ENCODE data around the gene DOCK10. TPM values are rescaled to one million over a fixed set of nuclear protein-coding genes. Genes with fewer than 3 reads are reported as not detected.
"Not testable (repeated sequence)": the region's sequence is repeated elsewhere in the genome, so short reads cannot be mapped to it uniquely, and the experiment has no call there.

Gene DOCK10
- total RNA-seq, 1 experiment from 2014 or later: 28.9 TPM

GRCh38 chr2:225055714-225056113 is 13.4 kb upstream of the DOCK10 start:
- H2AFZ ChIP-seq: no peak overlapping the region
- peaks cover 8% of the 10 kb centered on the region; the same call in 1 of the 2 replicates for H3K4me1 ChIP-seq (replicated peaks; ENCODE audit: insufficient read depth)
- intact Hi-C loops (cut with micrococcal nuclease; ENCODE audit: unreplicated experiment): no loop called here
- H3K9me3 ChIP-seq (ENCODE audit: insufficient read depth, low read depth): no peaks in the 10 kb centered on the region
- H4K20me1 ChIP-seq (ENCODE audit: insufficient read depth): no peaks in the 10 kb centered on the region
- H3K4me2 ChIP-seq: no peak overlapping the region
- H3K9me2 ChIP-seq (ENCODE audit: insufficient read depth): no peaks in the 10 kb centered on the region
- BruUV-seq (replicated peaks): no TSS peak
- H3K27me3 ChIP-seq (ENCODE audit: insufficient read depth, low read depth): no peaks in the 10 kb centered on the region
- H3K4me3 ChIP-seq: no peak overlapping the region
- no peaks in the 10 kb centered on the region for H3F3A ChIP-seq (ENCODE audit: insufficient read depth, low read depth)
- CTCF ChIA-PET: interaction anchor here (1.2 kb wide), 1 partner anchor 14 kb away, joined by 3 read pairs; no protein-coding TSS in a partner anchor
- H3K36me3 ChIP-seq (ENCODE audit: low read depth): no peaks in the 10 kb centered on the region
- H3K27ac ChIP-seq: no peak overlapping the region
- H3K79me2 ChIP-seq (ENCODE audit: low read depth): no peaks in the 10 kb centered on the region
- DNase-seq: no peak
- TF ChIP-seq CTCF (conservative IDR thresholded peaks at IDR 0.05) (no peak), EZH2 (IDR thresholded peaks at IDR 0.05; ENCODE audit: low read depth) (no peak)
- POLR2A ChIA-PET (ENCODE audit: unreplicated experiment): no interaction called here

GRCh38 chr2:225052703-225053102 is 10.4 kb upstream of the DOCK10 start:
- BruUV-seq (replicated peaks): no TSS peak

GRCh38 chr2:225047502-225047901 is 5.2 kb upstream of the DOCK10 start:
- POLR2A ChIA-PET (ENCODE audit: unreplicated experiment); H3K27ac ChIP-seq; H3K4me1 ChIP-seq (replicated peaks; ENCODE audit: insufficient read depth); H3K9me3 ChIP-seq (ENCODE audit: insufficient read depth, low read depth); H2AFZ ChIP-seq; H3F3A ChIP-seq (ENCODE audit: insufficient read depth, low read depth); CTCF ChIA-PET; intact Hi-C loops (cut with micrococcal nuclease; ENCODE audit: unreplicated experiment); H4K20me1 ChIP-seq (ENCODE audit: insufficient read depth); H3K9me2 ChIP-seq (ENCODE audit: insufficient read depth); DNase-seq; H3K4me2 ChIP-seq; BruUV-seq (replicated peaks); H3K79me2 ChIP-seq (ENCODE audit: low read depth); H3K4me3 ChIP-seq; H3K36me3 ChIP-seq (ENCODE audit: low read depth): not testable (repeated sequence)
- H3K27me3 ChIP-seq (ENCODE audit: insufficient read depth, low read depth): peaks cover 27% of the 10 kb centered on the region

More at GRCh38 chr2:225052703-225053102, 10.4 kb upstream of the DOCK10 start:
- Histone ChIP-seq H3K4me3 (no peak overlapping the region), H2AFZ (no peak overlapping the region), H3K27me3 (ENCODE audit: insufficient read depth, low read depth) (no peaks in the 10 kb centered on the region), H3K9me3 (ENCODE audit: insufficient read depth, low read depth) (no peaks in the 10 kb centered on the region), H3K4me2 (no peak overlapping the region), H3K27ac (no peak overlapping the region), H3K36me3 (ENCODE audit: low read depth) (no peaks in the 10 kb centered on the region), H4K20me1 (ENCODE audit: insufficient read depth) (no peaks in the 10 kb centered on the region), H3F3A (ENCODE audit: insufficient read depth, low read depth) (no peaks in the 10 kb centered on the region), H3K79me2 (ENCODE audit: low read depth) (no peaks in the 10 kb centered on the region), H3K9me2 (ENCODE audit: insufficient read depth) (no peaks in the 10 kb centered on the region), H3K4me1 (replicated peaks; ENCODE audit: insufficient read depth) (peaks cover 8% of the 10 kb centered on the region; the same call in 1 of the 2 replicates)
- DNase-seq: no peak
- POLR2A ChIA-PET (ENCODE audit: unreplicated experiment): no interaction called here
- TF ChIP-seq CTCF (conservative IDR thresholded peaks at IDR 0.05): no peak
- CTCF ChIA-PET: no interaction called here
- intact Hi-C loops (cut with micrococcal nuclease; ENCODE audit: unreplicated experiment): no loop called here

GRCh38 chr2:225042800-225043167 is 516 bp upstream of the DOCK10 start:
- Histone ChIP-seq H3K27ac (no peak overlapping the region), H3K4me2 (peak overlapping the region; percentile 67), H3F3A (ENCODE audit: insufficient read depth, low read depth) (no peaks in the 10 kb centered on the region), H3K9me2 (ENCODE audit: insufficient read depth) (no peaks in the 10 kb centered on the region), H3K79me2 (ENCODE audit: low read depth) (no peaks in the 10 kb centered on the region), H3K27me3 (ENCODE audit: insufficient read depth, low read depth) (peaks cover 64% of the 10 kb centered on the region), H2AFZ (no peak overlapping the region), H3K36me3 (ENCODE audit: low read depth) (no peaks in the 10 kb centered on the region), H3K9me3 (ENCODE audit: insufficient read depth, low read depth) (no peaks in the 10 kb centered on the region), H4K20me1 (ENCODE audit: insufficient read depth) (no peaks in the 10 kb centered on the region), H3K4me3 (peak overlapping the region; percentile 53; the same call in 1 of the 2 replicates), H3K4me1 (replicated peaks; ENCODE audit: insufficient read depth) (no peaks in the 10 kb centered on the region)
- CTCF ChIA-PET: interaction anchor here (0.6 to 0.7 kb wide), 2 partner anchors 429 to 1320 kb away, joined by 3 read pairs; no protein-coding TSS in a partner anchor
- POLR2A ChIA-PET (ENCODE audit: unreplicated experiment): interaction anchor here (0.7 kb wide), 1 partner anchor 26 kb away, joined by 20 read pairs; no protein-coding TSS in a partner anchor
- BruUV-seq (replicated peaks): no TSS peak
- intact Hi-C loops (cut with micrococcal nuclease; ENCODE audit: unreplicated experiment): loop anchor here (2.0 to 5.0 kb wide), 2 partner anchors 60 to 80 kb away; no protein-coding TSS in a partner anchor
- DNase-seq: no peak
- TF ChIP-seq CTCF (conservative IDR thresholded peaks at IDR 0.05): no peak
- TF ChIP-seq EZH2 (IDR thresholded peaks at IDR 0.05; ENCODE audit: low read depth): no peak

Data from PC-9 (cell line).